HG03159 (cell line): ENCODE measurements around the gene SMAP1.
"Not testable (repeated sequence)": the region's sequence is repeated elsewhere in the genome, so short reads cannot be mapped to it uniquely, and the experiment has no call there.

Experiments used
- ATAC-seq: cut with Tn5 transposase; IDR thresholded peaks from one replicate; pipeline ENCODE4 v1.9.1; 2021; ENCODE audit warnings: mild to moderate bottlenecking, moderate library complexity; ENCODE audit not compliant: unreplicated experiment

Gene SMAP1

DNA sequence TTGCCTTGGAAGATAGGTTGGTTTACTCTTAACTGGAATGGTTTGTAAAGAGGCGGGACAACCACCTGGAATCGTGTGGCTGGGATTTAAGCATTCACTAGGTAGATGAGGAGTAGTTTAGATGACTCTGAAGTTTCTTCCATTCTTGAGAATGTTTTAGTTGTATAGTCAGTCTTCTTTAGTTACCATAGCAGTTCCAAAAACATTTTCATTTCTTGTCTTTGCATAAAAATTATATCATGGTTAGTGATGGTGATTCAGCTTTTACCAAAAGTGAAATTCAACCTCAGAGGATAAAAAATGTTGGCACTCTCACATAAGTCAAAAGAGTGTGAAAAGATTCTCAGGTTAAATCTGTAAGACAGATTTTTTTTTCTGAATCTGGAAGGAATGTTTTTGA lies 70.3 kb downstream of the SMAP1 start:
- no peak for ATAC-seq

DNA sequence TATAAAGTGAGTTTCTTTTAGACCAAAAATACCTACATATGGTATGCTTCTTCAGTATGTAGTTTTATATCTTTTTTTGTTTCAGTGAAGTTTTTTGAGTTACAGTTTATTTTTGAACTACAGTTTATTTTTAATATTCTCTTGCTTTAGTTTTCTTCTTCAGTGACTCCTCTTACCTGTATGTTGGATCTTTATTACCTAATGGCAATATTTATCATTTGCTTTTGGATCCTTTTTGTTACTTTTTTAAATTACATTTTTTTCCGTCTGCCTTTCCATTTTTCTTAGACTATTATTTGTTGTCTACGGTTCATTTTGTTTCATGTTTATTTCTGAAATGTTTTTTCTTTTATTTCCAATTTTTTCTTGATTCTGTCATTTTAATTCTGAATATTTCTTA lies 71.9 kb downstream of the SMAP1 start:
- no peak for ATAC-seq

DNA sequence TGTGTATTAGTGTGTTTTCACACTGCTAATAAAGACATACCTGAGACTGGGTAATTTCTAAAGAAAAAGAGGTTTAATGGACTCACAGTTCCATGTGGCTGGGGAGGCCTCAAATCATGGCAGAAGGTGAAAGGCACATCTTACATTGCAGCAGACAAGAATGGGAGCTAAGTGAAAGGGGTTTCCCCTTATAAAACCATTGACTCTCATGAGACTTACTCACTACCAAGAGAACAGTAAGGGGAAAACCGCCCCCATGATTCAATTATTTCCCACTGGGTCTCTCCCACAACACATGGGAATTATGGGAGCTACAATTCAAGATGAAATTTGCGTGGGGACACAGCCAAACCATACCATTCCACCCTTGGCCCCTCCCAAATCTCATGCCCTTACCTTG lies 73.1 kb downstream of the SMAP1 start:
- not testable (repeated sequence) for ATAC-seq

DNA sequence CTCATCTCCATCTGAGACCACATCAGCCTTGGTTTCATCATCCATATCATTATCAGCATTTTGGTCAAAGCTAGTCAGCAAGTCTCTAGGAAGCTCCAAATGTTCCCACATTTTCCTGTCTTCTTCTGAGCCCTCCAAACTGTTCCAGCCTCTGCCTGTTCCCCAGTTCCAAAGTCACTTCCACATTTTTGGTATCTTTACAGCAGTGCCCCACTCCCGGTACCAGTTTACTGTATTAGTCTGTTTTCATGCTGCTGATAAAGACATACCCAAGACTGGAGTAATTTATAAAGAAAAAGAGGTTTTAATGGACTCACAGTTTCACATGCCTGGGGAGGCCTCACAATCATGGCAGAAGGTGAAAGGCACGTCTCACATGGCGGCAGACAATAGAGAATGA lies 74.8 kb downstream of the SMAP1 start:
- not testable (repeated sequence) for ATAC-seq

DNA sequence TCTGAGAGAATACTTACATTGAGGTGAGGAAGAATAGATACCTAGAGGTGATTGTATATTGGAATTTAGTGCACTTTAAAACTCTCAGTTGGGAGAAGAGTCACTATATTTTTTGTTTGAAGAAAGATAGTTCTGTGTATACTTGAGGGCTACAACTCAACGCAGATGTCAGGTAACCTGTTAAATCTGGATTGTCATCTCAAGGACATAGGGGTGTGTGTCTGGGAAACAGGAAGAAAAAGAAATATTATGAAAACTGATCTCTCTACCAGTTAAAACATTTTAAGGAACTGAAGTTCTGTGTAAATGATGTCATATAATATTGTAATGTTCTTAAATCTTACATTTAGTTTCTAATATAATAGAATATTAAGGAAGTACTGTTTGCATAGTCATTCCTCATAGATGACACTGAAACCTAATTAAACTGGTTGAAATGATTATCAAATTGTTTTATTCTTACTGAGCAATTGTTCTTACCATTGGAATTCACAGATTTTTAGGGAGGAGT lies 86.2 kb downstream of the SMAP1 start:
- ATAC-seq: no peak

DNA sequence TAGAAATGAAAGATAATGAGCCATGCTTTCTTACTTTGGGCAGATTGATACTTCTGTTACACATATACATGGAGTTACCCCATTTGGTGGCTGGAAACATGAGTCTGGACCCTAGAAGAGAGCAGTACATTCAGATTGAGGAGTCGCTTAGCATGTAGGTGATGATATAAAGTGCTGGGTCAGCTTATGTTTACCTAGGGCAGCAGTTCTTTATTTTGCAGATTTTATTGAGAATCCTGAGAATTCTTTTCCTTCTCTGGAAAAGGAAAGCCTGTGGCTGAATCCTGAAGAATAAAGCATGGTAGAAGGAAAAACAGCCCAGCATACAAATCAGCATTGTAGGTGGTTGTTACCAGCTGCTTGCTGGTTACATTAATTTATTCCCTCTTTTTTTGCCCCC lies 91.2 kb downstream of the SMAP1 start:
- no peak for ATAC-seq

DNA sequence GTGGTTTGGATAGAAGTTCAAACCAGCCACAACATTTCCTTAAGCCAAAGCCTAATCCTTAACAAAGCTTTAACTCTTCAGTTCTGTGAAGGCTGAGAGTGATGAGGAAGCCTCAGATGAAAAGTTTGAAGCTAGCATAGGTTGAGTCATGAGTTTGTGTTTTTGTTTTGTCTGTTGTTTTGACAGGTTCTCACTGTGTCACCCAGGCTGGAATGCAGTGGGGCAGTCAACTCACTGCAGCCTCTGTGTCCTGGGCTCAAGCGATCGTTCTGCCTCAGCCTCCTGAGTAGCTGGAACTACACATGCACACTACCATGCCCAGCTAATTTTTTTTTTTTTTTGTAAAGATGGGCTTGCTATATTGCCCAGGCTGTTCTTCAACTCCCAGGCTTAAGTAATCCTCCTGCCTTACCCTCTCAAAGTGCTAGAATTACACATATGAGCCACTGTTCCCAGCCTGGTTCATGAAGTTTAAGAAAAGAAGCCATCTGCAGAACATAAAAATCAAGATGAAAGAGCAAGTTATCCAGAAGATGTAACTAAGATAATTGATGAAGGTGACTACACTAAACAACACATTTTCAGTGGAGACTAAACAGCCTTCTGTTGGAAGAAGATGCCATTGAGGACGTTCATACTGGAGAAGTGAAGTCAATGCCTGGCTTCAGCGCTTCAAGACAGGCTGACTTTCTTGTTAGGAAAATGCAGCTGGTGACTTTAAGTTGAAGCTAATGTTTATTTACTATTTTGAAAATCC lies 96.2 kb downstream of the SMAP1 start:
- ATAC-seq: no peak

DNA sequence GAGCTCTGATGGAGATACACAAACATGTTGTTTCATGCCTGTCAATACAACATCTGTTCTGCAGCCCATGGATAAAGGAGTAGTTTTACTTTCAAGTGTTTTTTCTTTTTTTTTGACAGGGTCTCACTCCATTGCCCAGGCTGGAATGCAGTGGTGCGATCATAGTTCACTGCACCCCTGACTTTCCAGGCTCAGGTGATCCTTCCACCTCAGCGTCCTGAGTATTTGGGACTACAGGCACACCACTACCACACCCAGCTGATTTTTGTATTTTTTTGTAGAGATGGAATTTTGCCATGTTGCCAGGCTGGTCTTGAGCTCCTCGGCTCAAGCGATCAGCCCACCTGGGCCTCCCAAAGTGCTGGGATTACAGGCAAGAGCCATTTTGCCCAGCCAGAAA lies 97.0 kb downstream of the SMAP1 start:
- ATAC-seq: no peak

DNA sequence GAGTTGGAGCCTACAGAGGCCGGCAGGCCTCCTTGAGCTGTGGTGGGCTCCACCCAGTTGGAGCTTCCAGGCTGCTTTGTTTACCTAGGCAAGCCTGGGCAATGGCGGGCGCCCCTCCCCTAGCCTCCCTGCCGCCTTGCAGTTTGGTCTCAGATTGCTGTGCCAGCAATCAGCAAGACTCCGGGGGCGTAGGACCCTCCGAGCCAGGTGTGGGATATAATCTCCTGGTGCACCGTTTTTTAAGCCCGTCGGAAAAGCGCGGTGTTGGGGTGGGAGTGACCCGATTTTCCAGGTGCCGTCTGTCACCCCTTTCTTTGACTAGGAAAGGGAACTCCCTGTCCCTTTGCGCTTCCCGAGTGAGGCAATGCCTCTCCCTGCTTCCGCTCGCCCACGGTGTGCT lies 103.7 kb downstream of the SMAP1 start:
- not testable (repeated sequence) for ATAC-seq

DNA sequence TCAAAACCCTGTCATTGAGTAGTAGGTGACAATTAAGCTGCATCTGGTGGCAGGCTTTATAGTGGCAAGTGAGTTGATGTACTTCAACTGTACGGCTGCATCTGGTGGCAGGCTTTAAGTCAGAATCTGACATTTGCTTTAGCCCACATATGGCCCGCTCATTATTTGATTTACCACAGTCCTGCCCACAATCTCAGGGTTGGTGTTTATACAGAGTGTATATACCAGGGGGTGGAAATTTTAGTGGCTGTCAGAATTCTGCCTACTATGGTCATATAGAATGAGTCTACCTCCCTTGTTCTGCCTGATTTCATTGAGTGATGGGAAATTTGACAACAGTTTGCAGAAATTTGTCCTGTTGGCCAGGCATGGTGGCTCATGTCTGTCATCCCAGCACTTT lies 112.3 kb downstream of the SMAP1 start:
- no peak for ATAC-seq

DNA sequence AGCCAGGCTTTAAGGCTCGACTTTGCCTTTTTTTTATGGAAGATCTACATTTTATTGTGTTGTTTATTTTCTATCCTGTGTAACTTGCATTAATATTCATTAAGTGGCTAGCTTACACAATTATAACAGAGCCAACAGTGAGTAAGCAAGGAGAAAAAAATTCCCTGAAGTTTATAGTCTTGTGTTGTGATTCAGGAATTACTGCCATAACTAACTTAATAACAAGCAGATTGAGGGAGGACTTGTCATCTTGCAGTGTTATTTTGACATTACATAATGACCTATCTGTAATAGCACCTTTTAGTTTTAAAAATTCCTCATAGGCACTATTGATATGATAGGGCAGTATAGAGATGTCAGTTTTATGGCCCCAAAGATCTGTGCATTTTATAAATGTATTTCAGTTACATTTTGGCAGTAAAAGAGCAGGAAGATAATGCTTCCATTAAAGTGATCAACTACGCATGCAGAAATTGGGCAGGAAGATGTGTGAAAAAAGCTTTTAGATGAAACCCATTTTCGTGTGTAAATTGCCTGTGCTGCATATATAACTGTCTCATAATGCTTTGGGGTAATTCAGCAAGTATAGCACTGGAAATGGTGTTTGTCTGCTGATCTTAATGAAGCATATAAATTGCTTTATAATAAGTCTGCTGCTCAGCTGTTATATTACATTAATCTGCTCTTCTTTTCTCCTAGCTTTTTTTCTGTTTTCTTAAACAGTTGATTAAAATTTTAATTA lies 123.0 kb downstream of the SMAP1 start:
- ATAC-seq: no peak

DNA sequence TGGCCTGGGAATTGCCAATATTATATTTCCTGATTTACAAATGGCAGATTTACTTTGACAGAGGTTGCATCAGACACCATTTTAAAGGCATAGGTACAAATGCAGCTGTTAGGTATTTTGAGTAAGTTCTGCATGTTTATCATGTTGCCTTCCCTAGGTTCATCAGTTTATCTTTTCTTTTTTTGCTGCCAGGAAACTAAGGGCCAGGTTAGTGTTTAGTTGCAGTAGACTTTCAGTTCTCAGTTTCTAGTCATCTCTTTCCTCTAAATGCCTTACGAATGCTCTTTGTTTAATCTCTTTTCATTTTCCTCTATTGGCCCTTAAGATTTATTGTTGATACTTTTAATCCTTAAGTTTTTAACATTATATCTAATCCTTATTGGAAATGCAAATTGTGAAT lies 129.9 kb downstream of the SMAP1 start:
- ATAC-seq: peak; percentile 98

DNA sequence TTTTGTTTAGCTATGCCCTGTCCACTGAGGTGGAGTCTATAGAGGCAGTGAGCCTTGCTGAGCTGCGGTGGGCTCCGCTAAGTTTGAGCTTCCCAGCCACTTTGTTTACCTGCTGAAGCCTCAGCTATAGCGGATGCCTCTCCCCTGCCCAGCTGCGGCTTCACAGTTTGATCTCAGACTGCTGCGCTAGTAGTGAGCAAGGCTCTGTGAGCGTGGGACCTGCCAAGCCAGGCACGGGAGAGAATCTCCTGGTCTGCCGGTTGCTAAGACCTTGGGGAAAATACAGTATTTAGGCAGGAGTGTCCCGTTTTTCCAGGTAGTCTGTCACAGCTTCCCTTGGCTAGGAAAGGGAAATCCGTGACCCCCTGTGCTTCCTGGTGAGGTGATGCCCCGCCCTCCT lies 138.4 kb downstream of the SMAP1 start:
- ATAC-seq: no peak

DNA sequence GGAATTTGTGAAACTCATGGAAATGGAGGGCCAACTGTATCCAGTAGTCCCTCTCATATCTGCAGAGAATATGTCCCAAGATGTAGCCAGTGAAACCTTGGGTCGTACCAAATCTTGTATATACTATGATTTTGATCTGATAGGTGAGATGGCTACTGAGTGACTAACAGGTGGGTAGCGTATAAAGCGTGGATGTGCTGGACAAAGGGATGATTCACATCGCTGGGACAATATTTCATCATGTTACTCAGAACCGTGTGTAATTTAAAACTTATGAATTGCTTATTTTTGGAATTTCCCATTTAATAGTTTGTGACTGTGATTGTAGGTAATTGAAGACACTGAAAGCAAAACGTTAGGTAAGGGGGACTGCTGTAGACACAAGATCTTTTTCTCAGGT lies 144.1 kb downstream of the SMAP1 start:
- no peak for ATAC-seq

DNA sequence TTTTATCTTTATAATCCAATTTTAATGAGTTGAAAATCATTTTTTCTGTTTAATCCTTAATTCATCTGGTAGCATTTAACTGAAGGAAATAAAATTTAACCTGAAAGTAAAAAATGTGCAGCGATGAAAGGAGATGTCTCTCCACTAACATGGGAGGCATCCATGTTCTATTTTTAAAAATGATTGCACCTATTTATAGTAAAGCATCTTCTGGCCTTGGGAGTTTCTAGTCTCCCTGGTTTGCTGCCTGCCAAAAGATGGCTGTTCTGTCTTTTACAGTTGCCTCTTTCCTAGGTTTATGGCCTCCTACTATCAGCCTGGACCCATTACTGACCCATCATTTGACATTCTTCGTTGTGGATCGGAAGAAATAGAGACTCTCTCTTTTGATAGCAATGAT lies 146.2 kb downstream of the SMAP1 start:
- ATAC-seq: no peak

DNA sequence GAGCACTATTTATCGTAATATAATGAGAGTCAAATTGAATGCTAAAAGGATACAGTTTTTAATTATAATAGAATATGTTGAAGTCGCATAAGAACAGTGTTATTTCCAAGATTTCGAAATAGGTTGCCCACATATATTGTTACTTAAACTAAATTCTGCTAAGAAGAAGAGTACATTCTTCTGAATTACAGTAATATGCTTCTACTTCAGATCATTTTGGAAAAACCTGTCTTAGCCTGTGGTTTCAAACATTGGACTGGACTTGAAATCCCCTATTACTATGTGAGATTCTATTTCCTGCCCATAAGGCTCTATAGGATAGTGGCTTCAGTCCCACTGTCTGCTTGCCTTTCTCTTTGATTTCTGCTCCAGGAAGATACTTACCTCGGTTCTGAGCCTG lies 152.0 kb downstream of the SMAP1 start:
- no peak for ATAC-seq

DNA sequence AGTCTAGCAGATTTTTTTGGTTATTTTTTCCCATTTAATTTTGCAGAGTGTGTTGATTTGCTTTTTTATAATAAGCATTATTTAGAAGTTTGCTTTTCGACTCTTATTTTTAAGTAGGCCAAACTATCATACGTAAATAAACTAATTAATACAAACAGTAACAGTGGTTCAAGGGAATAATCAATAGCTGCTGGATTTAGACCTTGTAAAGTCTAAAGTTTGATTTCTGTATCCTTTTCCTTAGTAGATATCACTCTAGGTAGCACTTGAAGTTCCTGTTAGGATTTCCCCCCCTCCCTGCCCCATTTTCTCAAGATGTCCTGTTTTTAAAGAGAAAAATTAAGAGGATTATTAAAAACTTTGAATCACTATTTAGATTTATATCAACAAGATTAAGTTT lies 153.1 kb downstream of the SMAP1 start:
- no peak for ATAC-seq

DNA sequence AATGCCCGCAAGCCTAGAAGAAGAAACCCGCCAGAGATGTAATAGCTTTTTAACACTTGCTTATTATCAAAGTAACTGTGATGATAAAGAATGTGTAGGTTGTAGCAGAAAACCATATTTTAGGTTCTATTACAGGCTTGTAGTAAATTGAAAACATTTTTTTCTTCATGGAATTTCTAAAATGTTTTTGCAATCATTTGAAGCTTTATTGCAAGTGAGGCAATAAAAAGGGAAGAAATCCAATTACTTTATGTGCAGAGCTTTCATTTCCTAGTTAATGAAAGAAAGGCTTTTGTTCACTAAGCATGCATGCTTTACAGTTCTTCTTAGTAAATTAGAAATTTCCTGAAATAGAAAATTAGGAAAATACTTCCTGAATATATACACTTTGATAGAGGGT lies 154.1 kb downstream of the SMAP1 start:
- ATAC-seq: no peak

DNA sequence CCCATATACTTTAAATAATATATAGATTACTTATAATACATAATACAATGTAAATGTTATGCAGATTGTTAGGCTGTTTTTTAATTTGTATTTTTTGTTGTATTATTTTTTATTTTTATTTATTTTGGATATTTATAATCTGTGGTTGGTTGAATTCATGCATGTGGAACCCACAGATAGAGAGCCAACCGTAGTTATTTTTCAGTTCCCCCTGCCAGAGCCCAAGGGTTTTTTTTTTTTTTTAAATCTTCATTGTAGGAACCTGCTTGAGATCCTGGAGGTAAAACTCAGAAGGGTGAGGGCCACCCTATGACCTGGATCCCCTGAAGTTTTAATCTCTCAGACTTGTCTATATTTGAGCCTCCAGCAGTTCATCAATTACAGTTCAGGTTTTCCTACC lies 156.0 kb downstream of the SMAP1 start:
- ATAC-seq: no peak

DNA sequence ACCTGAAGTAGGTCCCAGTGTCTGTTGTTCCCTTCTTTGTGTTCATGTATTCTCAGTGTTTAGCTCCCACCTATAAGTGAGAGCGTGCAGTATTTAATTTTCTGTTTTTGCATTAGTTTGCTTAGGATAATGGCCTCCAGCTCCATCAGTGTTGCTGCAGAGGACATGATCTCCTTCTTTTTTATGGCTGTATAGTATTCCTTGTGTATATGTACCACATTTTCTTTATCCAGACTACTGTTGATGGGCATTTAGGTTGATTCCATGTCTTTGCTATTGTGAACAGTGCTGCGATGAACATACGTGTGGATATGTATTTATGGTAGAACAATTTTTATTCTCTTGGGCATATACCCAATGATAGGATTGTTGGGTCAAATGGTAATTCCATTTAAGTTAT lies 163.7 kb downstream of the SMAP1 start:
- no peak for ATAC-seq

DNA sequence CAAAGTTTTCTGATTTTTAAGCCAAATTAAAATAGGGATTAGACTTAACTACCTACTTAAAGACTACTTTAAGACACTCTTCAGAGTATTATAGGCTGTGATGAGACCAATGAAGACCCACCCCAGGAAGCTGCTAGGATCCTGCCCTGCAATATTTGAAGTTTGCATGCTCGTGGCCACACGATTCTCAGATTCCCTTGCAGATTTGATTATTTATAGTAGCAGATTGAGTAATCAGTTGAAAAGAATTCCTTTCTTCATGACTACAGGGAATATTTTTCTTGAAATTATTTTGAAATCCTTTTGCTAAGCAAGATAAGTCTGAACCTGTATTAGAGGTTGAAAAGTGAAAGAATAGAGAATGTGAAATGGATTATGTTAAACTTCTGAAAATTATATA lies 166.8 kb downstream of the SMAP1 start:
- ATAC-seq: no peak

DNA sequence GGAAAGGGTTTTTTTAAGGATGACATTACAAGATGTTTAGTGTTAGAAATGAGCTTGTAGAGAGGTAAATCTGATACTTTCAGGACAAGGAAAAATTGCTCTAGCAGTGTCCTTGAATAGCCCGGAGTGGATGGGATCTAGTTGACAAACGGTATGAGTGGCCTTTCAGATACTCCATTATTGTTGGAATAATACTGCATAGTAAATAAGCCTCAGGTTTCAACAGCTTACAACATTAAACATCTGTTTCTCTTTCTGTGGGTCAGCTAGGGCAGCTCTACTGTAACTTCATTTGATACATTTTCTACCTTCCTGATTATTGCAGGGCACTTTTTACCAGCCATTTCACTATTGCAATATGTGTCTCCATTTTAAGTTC lies 171.2 kb downstream of the SMAP1 start:
- ATAC-seq: no peak
